Neural crest cell (in vitro differentiated cells): ENCODE results near the gene PDCD1LG2. TPM values are rescaled to one million over a fixed set of nuclear protein-coding genes. Genes with fewer than 3 reads are reported as not detected.

Experiments used
- DNase-seq: peaks from one replicate; pipeline ENCODE4 v3.0.0; 2021; ENCODE audit warnings: low read depth, mixed read lengths, low spot score
- H3K27ac Mint-ChIP-seq: one replicate; pipeline ENCODE4 v1.8.0; 2021; ENCODE audit warnings: mild to moderate bottlenecking, mixed read lengths; ENCODE audit not compliant: unreplicated experiment
- H3K27me3 Mint-ChIP-seq: 2 replicates; pipeline ENCODE4 v1.8.0; 2021; ENCODE audit warnings: low read depth, mild to moderate bottlenecking, mixed read lengths
- H3K36me3 Mint-ChIP-seq: 2 replicates; pipeline ENCODE4 v1.8.0; 2021; ENCODE audit warnings: low read depth, mild to moderate bottlenecking, mixed read lengths
- H3K4me1 Mint-ChIP-seq: 2 replicates; pipeline ENCODE4 v1.8.0; 2021; ENCODE audit warnings: mixed read lengths
- H3K4me3 Mint-ChIP-seq: one replicate; pipeline ENCODE4 v1.8.0; 2021; ENCODE audit warnings: mild to moderate bottlenecking, mixed read lengths
- H3K9me3 Mint-ChIP-seq: 2 replicates; pipeline ENCODE4 v1.8.0; 2021; ENCODE audit warnings: mixed read lengths
- CTCF ChIP-seq: fragments of 200-600 bp; sonication (generic); conservative IDR thresholded peaks from 2 replicates; pipeline ENCODE4 v1.5.0; 2021; ENCODE audit warnings: antibody characterized with exemption, mild to moderate bottlenecking
- total RNA-seq: library from RNA; stranded (reverse); gene quantifications from 2 replicates; pipeline ENCODE4 v1.2.1, GENCODE V29; 2021

PDCD1LG2 gene
- total RNA-seq, 1 donor from 2014 or later = not detected

- Mint-ChIP-seq H3K4me3 (no peak overlapping the region), H3K27ac (no peak overlapping the region), H3K9me3 (no peaks in the 10 kb centered on the region), H3K36me3 (no peaks in the 10 kb centered on the region), H3K4me1 (no peaks in the 10 kb centered on the region), H3K27me3 (no peaks in the 10 kb centered on the region)
- no peak for TF ChIP-seq CTCF
- no peak for DNase-seq
These were observed 4.9 kb downstream of the PDCD1LG2 start for GRCh38 chr9:5515261-5515650.

- no peak for TF ChIP-seq CTCF
- H3K4me1 Mint-ChIP-seq = no peaks in the 10 kb centered on the region
- H3K27ac Mint-ChIP-seq = no peak overlapping the region
These were observed 6.3 kb downstream of the PDCD1LG2 start for GRCh38 chr9:5516453-5517220.

GRCh38 chr9:5518171-5518936 is 8.0 kb downstream of the PDCD1LG2 start:
- Mint-ChIP-seq H3K27ac (no peak overlapping the region), H3K9me3 (no peaks in the 10 kb centered on the region), H3K4me1 (no peaks in the 10 kb centered on the region), H3K27me3 (no peaks in the 10 kb centered on the region), H3K4me3 (no peak overlapping the region), H3K36me3 (no peaks in the 10 kb centered on the region)
- no peak for TF ChIP-seq CTCF
- DNase-seq = no peak

More at GRCh38 chr9:5516453-5517220, 6.3 kb downstream of the PDCD1LG2 start:
- Mint-ChIP-seq H3K4me3 (no peak overlapping the region), H3K36me3 (no peaks in the 10 kb centered on the region), H3K9me3 (no peaks in the 10 kb centered on the region), H3K27me3 (no peaks in the 10 kb centered on the region)
- DNase-seq = no peak

GRCh38 chr9:5518937-5519319 is 8.6 kb downstream of the PDCD1LG2 start:
- Mint-ChIP-seq H3K36me3 (no peaks in the 10 kb centered on the region), H3K27me3 (no peaks in the 10 kb centered on the region), H3K4me1 (no peaks in the 10 kb centered on the region), H3K27ac (no peak overlapping the region), H3K4me3 (no peak overlapping the region), H3K9me3 (no peaks in the 10 kb centered on the region)
- DNase-seq = no peak
- no peak for TF ChIP-seq CTCF

GRCh38 chr9:5524090-5524489 is 13.8 kb downstream of the PDCD1LG2 start:
- DNase-seq = no peak
- H3K36me3 Mint-ChIP-seq = no peaks in the 10 kb centered on the region
- no peak overlapping the region for H3K4me3 Mint-ChIP-seq
- TF ChIP-seq CTCF = no peak
- no peaks in the 10 kb centered on the region for H3K4me1 Mint-ChIP-seq
- H3K27ac Mint-ChIP-seq = no peak overlapping the region
- H3K9me3 Mint-ChIP-seq = no peaks in the 10 kb centered on the region
- H3K27me3 Mint-ChIP-seq = no peaks in the 10 kb centered on the region
